NCI-H226 (cell line): Measurements from ENCODE around the gene ZFHX2.

Experiments used
- DNase-seq: peaks from one replicate; pipeline ENCODE4 v3.0.0-alpha.2; 2015

ZFHX2 gene

DNA sequence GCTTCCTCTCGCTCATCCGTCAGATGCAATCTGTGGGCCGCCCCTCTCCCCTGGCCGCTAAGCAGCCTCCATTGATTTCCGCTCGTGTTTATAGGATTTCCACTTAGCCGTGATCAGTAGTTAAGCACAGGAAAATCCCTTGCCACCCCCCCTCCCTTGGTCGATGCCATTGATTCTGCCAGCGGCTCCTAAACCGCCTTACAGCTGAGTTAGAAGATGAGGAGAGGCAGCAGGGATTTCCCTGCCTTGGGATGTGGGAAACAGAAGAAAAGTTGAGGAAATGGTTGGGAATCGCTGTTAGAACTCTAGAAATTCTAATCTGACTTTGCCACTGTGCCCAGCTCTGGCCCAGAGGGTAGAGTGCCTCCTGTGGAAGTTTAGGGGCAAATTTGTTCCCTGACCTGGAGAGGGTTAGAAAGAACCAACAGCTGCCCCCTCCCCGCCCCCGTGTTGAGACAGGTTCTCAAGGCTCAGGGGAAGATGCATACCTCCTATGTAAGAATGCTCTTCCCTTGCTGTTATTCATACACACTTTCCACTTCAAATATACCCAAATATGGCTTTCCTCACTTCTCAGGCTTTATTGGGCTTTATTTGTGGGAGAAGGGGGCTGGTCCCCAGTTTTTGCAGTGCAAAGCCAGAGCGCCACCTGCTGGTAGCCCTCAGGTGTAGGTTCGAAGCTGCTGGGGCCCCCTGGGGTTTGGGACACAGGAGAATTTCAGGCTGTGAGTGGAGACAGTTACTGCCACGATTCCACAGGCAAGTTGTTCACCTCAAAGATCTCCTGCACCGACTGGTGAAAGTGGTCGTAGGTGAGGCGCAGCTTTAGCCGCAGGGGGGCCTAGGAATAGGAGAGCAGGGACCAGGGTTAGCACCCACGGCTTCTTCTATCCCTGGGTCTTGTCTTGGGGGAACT, 7.7 kb upstream of the ZFHX2 start:
- DNase-seq, result no peak

DNA sequence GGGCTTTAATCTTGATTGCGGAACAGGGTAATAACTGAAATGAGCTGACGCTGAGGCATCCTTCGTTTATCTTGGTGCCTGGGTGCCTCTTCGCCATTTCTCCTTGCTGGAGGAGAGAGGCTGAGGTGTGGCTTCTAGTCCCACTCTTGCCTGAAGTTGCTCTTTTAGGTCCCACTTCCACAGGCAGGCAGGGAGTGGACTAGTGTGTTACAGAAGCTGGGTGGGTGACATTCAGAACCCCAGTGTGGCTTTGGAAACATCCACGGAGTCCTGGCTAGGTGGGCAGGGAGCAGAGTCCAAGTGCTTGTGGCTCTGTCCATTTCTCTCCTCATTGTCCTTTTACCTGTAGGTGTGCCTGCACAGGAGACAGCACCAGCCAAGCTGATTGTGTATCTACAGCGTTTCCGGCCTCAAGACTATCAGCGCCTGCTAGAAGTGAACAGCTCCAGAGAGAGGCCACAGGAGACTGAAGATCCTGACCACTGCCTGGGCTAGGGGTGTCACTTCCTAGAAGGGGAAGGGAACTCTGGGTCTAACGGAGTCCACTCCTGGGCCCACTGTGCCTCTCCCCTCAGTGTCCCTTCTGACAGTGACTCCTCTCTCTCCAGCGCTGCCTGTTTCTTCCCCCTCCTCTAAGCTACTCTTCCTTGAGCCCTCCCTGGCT, 6.9 kb upstream of the ZFHX2 start:
- no peak for DNase-seq

GRCh38 chr14:23557946-23558345, 6.4 kb upstream of the ZFHX2 start:
- no peak for DNase-seq

GRCh38 chr14:23557521-23557920, 6.0 kb upstream of the ZFHX2 start:
- DNase-seq, result no peak

DNA sequence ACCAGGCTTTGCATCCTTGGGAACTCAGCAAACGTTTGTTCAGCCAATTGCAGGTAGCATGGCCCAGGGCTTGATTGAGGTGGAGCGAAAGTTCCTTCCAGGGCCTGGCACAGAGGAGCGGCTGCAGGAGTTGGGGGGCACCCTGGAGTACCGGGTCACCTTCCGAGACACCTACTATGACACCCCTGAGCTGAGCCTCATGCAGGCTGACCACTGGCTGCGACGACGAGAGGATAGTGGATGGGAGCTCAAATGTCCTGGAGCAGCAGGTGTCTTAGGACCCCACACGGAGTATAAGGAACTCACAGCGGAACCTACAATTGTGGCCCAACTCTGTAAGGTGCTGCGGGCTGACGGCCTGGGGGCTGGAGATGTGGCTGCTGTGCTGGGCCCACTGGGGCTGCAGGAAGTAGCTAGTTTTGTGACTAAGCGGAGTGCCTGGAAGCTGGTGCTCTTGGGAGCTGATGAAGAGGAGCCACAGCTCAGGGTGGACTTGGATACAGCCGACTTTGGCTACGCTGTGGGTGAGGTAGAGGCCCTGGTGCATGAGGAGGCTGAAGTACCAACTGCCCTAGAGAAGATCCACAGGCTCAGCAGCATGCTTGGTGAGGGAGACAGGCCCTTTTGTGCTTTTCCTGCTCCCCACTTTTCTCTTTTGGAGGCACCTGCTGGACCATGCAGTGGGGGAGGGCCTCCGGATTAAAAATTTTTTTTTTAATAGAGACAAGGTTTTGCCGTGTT, 5.3 kb upstream of the ZFHX2 start:
- no peak for DNase-seq

GRCh38 chr14:23555882-23556699, 4.5 kb upstream of the ZFHX2 start, which contains the start of gene THTPA:
THTPA (plus strand) TSS chr14:23556271; CDS start chr14:23556758, 487 bp downstream.
- peak; percentile 87 for DNase-seq

GRCh38 chr14:23555533-23555881, 3.9 kb upstream of the ZFHX2 start:
- no peak for DNase-seq

- no peak for DNase-seq
Observed at GRCh38 chr14:23550812-23551265, 726 bp downstream of the ZFHX2 start.

DNA sequence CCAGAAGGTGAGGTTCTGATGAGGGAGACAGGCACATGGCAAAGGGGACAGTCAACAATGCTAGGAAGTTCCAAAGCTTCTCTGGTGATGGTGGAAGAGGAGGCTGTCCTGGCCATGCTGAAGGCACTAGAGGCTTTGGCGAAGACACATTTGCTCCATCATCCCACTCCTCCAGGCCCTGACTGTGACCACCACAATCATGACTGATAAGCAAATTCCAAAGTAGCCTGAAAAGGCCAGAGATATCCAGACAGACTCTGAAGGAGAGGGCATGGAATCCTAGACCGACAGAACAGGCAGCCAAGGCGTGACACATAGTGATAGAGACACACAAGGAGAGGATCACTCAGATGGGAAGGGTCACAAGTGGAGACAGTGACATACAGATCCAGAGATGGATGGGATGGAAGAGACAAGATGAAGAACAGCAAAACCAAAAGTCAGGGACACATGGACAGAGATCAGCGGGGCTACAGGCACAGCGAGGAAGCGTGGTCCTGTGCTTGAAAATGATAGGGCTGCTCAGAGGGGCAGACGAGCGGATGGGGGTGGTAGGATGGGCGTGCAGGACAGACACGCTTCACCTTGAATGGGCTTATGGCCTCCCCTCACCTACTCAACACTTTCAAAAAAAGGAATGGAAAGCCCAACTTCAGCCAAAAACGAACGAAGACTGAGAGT, 1.3 kb downstream of the ZFHX2 start:
- DNase-seq, result no peak

GRCh38 chr14:23548351-23549318, 2.9 kb downstream of the ZFHX2 start:
- no peak for DNase-seq

- no peak for DNase-seq
Observed at GRCh38 chr14:23547924-23548323, 3.6 kb downstream of the ZFHX2 start.

- DNase-seq, result no peak
Observed at GRCh38 chr14:23546450-23547035, 5.0 kb downstream of the ZFHX2 start.

GRCh38 chr14:23545740-23546365, 5.7 kb downstream of the ZFHX2 start:
- no peak for DNase-seq

GRCh38 chr14:23544511-23545447, 6.8 kb downstream of the ZFHX2 start:
- DNase-seq, result no peak

DNA sequence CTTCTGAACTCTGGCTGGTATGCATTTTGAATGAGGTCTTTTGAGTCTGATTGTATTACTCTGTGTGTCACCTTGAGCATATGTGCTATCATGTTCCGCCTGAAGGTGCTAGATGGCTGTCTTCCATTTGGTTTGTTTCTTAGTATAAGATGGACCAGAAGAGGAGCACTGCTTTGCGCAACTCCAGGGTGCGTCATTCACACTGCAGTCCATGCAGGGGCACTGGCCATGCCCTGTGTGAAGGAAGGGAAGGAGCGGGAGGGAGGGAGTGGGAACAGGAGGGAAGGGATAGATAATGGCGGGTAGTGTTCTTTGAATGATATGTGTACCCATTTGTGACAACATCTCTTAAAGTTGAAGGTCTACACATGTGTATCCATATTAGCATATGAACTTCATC, 8.2 kb downstream of the ZFHX2 start:
- DNase-seq, result no peak

GRCh38 chr14:23542261-23542660, 9.3 kb downstream of the ZFHX2 start:
- no peak for DNase-seq

DNA sequence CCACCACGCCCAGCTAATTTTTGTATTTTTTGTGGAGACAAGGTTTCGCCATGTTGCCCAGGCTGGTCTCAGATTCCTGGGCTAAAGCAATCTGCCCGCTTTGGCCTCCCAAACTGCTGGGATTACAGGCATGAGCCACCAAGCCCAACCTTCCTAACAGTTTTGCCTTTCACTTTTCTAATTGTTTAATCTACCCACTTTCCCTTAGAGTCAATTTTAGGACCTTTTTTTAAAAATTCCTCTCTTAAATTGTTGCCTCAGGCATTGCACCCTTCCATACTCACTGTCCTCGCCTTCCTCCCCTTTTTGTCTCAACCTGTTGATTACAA, 11.5 kb downstream of the ZFHX2 start:
- DNase-seq, result no peak

- DNase-seq, result no peak
Observed at GRCh38 chr14:23539248-23540140, 12.1 kb downstream of the ZFHX2 start.
